ENCODE data around the gene TMEM63A.

The TMEM63A gene

DNA sequence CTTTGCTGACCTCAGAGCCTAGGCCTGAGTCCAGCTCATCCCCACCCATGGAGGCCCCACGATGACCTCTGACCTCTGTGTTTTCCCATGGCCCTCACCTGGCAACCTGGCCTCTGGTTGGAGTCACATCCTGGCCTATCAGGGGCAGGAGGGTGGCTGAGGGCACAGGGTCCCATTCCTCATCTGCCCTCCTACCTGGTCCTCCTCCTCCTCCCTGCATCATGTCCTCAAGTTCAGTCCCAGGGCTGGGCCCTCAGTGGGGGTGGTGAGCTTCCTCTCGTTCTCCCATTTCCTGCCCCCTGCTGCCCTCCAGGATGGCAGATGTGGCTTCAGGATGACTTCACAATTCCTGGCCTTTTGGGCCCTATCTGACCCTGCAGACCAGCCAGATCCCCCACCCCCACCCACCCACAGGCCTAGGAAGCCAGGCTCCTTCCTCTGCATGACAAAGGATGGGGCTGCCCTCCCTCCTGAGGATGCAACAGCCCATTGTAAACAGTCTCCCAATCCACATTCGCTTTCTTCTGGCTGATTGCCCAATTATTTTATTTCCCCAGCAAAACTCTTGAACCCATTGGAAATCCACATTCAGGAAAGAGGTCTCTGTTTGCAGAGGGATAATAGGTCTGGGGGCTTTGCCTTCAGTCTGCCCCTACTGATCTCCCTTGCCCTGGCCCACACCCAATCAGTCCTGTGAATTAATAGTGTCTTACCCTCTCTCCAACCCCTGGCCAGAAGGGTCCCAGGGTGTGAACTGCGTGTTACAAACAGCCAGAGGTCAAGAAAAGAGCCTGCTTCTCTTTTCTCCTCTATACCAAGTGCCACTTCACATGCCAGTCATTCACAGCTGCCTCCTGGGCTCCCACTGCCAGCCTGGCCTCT lies 17.1 kb upstream of the TMEM63A start:
- TF ChIP-seq, protein P1, sequence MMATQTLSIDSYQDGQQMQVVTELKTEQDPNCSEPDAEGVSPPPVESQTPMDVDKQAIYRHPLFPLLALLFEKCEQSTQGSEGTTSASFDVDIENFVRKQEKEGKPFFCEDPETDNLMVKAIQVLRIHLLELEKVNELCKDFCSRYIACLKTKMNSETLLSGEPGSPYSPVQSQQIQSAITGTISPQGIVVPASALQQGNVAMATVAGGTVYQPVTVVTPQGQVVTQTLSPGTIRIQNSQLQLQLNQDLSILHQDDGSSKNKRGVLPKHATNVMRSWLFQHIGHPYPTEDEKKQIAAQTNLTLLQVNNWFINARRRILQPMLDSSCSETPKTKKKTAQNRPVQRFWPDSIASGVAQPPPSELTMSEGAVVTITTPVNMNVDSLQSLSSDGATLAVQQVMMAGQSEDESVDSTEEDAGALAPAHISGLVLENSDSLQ (IDR thresholded peaks at IDR 0.05), result no peak
- TF ChIP-seq L3MBTL2 (conservative IDR thresholded peaks at IDR 0.05) (no peak), FOXM1 (IDR thresholded peaks at IDR 0.05; ENCODE audit: borderline replicate concordance) (no peak)
- CTCF ChIA-PET, result interaction anchor here (0.6 kb wide), 1 partner anchor 232 kb away, joined by 4 read pairs; no protein-coding TSS in a partner anchor
- POLR2A ChIA-PET, result interaction anchor here (0.7 to 2.8 kb wide), 2 partner anchors 17 to 35 kb away, joined by 3 to 16 read pairs; partner anchors contain the start of gene TMEM63A

DNA sequence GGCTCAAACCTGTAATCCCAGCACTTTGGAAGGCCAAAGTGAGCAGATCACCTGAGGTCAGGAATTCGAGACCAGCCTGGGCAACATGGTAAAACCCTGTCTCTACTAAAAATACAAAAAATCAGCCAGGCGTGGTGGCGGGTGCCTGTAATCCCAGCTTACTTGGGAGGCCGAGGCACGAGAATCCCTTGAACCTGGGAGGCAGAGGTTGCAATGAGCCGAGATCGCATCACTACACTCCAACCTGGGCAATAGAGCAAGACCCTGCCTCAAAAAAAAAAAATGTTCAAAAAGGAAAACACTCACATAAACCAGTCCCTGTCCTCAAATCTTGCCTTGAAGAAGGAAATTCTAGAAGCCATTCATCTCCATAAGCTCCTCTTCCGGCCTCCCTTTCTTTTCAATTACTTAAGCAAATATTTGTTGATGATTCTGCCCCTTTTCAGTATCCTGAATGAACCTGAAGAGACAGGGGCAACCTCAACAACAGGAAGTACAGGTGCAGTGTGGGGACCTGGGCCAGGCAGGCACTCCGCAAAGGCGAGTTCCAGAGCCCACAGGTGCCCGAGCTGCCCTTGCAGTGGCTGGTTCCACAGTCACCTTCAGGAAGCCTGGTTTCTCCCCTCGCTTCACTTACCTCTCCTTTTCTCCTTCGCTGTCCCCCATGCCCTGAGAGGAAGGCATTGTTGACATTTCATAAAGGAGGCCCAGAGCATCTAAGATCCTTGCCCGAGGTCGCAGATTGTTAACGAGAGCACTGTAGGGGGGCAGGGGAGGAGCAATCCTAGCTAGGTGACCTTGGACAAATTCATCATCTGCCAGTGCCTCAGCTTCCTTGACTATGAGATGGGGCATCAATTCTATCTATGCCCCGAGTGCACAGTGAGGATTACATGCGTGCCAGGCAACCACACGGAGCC lies 15.7 kb upstream of the TMEM63A start:
- DNase-seq (ENCODE audit: extremely low spot score), result no peak
- TF ChIP-seq BHLHE40 (IDR thresholded peaks at IDR 0.05; ENCODE audit: borderline replicate concordance) (no peak), FOXA1 (IDR thresholded peaks at IDR 0.05) (no peak), HDGF (IDR thresholded peaks at IDR 0.05; ENCODE audit: borderline replicate concordance) (no peak), LEF1 (IDR thresholded peaks at IDR 0.05; ENCODE audit: borderline replicate concordance) (no peak), NFRKB (IDR thresholded peaks at IDR 0.05) (no peak), FOXM1 (IDR thresholded peaks at IDR 0.05; ENCODE audit: borderline replicate concordance) (no peak), FOXK2 (IDR thresholded peaks at IDR 0.05) (no peak), CTBP1 (IDR thresholded peaks at IDR 0.05; ENCODE audit: borderline replicate concordance) (no peak), ELF4 (IDR thresholded peaks at IDR 0.05) (no peak), SUZ12 (IDR thresholded peaks at IDR 0.05) (no peak), ARNT (IDR thresholded peaks at IDR 0.05) (no peak)
- TF ChIP-seq, protein P1 (IDR thresholded peaks at IDR 0.05), result no peak
- POLR2A ChIA-PET, result interaction anchor here (0.6 to 2.8 kb wide), 6 partner anchors 8 to 59 kb away, joined by 3 to 16 read pairs (median 3); partner anchors contain the start of genes LEFTY1 and TMEM63A
- CTCF ChIA-PET, result interaction anchor here (0.9 kb wide), 1 partner anchor 423 kb away, joined by 3 read pairs; no protein-coding TSS in a partner anchor

More for the DNA sequence above, 17.1 kb upstream of the TMEM63A start:
- DNase-seq (ENCODE audit: extremely low spot score), result no peak

DNA sequence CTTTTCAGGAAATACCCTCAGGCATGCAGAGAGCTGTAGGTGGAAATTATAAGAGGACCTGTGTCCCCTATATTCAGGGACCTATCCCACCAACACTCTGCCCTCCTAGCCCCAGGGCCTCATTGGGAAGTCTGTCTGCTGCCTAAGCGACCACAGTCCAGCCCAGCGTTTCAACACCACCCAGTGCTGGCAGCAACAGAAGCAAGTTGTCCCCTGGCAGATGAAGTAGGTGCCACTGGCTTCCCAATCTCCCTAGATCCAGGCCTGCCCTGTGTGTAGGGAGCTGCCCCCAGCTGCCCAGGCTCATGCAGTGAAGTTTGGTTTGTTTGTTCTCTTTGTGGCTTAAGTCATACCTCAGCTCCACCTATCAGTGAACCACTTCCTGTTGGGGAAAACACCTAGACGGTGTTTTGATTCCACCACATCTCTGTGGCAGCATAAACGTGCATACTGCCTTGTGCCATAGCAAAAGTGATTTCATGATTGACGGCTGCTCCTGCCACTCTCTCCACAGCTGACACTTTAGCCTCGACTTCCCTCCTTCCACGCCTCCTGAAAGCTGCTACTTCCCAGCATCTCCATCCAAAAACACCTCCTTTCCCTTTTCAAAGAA lies 14.9 kb upstream of the TMEM63A start:
- TF ChIP-seq NFRKB (IDR thresholded peaks at IDR 0.05) (no peak), BHLHE40 (IDR thresholded peaks at IDR 0.05; ENCODE audit: borderline replicate concordance) (no peak), FOXA1 (IDR thresholded peaks at IDR 0.05) (no peak), ZNF384 (IDR thresholded peaks at IDR 0.05) (no peak), CTBP1 (IDR thresholded peaks at IDR 0.05; ENCODE audit: borderline replicate concordance) (no peak), ELF4 (IDR thresholded peaks at IDR 0.05) (no peak), SUZ12 (IDR thresholded peaks at IDR 0.05) (no peak), L3MBTL2 (conservative IDR thresholded peaks at IDR 0.05) (no peak), FOXK2 (IDR thresholded peaks at IDR 0.05) (no peak), SP1 (IDR thresholded peaks at IDR 0.05) (no peak), FOXM1 (IDR thresholded peaks at IDR 0.05; ENCODE audit: borderline replicate concordance) (no peak), LEF1 (IDR thresholded peaks at IDR 0.05; ENCODE audit: borderline replicate concordance) (no peak), TARDBP (IDR thresholded peaks at IDR 0.05) (no peak), HDGF (IDR thresholded peaks at IDR 0.05; ENCODE audit: borderline replicate concordance) (no peak), ARNT (IDR thresholded peaks at IDR 0.05) (no peak)
- TF ChIP-seq, protein P1 (IDR thresholded peaks at IDR 0.05), result no peak; the same call in 1 of the 2 replicates
- DNase-seq (ENCODE audit: extremely low spot score), result no peak
- ChIA-PET POLR2A (interaction anchor here (0.9 to 2.8 kb wide), 5 partner anchors 8 to 60 kb away, joined by 3 to 16 read pairs (median 3); partner anchors contain the start of genes LEFTY1 and TMEM63A), CTCF (interaction anchor here (0.9 kb wide), 1 partner anchor 423 kb away, joined by 3 read pairs; no protein-coding TSS in a partner anchor)

DNA sequence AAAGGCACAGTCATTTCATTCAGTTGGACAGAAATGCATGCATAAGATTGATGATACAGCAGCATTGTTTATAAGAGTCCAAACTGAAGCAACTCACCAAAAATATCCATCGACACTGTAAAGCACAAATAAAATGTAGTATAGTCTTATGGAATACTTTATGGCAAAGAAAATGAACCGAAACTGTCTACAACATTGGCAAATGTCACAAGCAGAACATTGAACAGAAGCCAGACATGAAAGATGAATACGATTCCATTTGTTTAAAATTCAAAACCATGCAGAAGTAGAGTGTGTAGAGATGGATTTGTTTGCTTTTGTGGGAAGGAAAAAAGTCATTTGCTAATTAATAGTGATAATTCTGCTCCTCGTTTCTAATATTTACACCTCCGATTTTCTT lies 14.3 kb upstream of the TMEM63A start:
- CTCF ChIA-PET, result no interaction called here
- DNase-seq (ENCODE audit: extremely low spot score), result no peak
- POLR2A ChIA-PET, result interaction anchor here (0.9 to 2.8 kb wide), 3 partner anchors 7 to 14 kb away, joined by 3 to 16 read pairs (median 3); partner anchors contain the start of genes LEFTY1 and TMEM63A
- no peak for TF ChIP-seq CTBP1 (IDR thresholded peaks at IDR 0.05; ENCODE audit: borderline replicate concordance)
- no peak for TF ChIP-seq BHLHE40 (IDR thresholded peaks at IDR 0.05; ENCODE audit: borderline replicate concordance)
- TF ChIP-seq, protein P1 (IDR thresholded peaks at IDR 0.05), result no peak
- TF ChIP-seq HDGF (IDR thresholded peaks at IDR 0.05; ENCODE audit: borderline replicate concordance), result no peak
- no peak for TF ChIP-seq NFRKB (IDR thresholded peaks at IDR 0.05)
- no peak for TF ChIP-seq TARDBP (IDR thresholded peaks at IDR 0.05)
- TF ChIP-seq LEF1 (IDR thresholded peaks at IDR 0.05; ENCODE audit: borderline replicate concordance), result no peak
- no peak for TF ChIP-seq L3MBTL2 (conservative IDR thresholded peaks at IDR 0.05)

All from HEK293T (cell line).